ENCODE results near the gene HBM.
"Not testable (repeated sequence)": the region's sequence is repeated elsewhere in the genome, so short reads cannot be mapped to it uniquely, and the experiment has no call there.

HBM gene

GRCh38 chr16:175011-175949 is 9.5 kb downstream of the HBM start:
- no peaks in the 10 kb centered on the region for H3K9me3 ChIP-seq (ENCODE audit: control insufficient read depth, insufficient read depth, low read depth, low read length)
- ChIA-PET POLR2A (interaction anchor here (0.6 to 0.7 kb wide), 4 partner anchors 16 to 177 kb away, joined by 3 to 4 read pairs (median 4); partner anchors contain the start of gene AXIN1), CTCF (interaction anchor here (1.1 to 1.2 kb wide), 3 partner anchors 55 to 78 kb away, joined by 3 read pairs; no protein-coding TSS in a partner anchor)
- TF ChIP-seq, protein P1, sequence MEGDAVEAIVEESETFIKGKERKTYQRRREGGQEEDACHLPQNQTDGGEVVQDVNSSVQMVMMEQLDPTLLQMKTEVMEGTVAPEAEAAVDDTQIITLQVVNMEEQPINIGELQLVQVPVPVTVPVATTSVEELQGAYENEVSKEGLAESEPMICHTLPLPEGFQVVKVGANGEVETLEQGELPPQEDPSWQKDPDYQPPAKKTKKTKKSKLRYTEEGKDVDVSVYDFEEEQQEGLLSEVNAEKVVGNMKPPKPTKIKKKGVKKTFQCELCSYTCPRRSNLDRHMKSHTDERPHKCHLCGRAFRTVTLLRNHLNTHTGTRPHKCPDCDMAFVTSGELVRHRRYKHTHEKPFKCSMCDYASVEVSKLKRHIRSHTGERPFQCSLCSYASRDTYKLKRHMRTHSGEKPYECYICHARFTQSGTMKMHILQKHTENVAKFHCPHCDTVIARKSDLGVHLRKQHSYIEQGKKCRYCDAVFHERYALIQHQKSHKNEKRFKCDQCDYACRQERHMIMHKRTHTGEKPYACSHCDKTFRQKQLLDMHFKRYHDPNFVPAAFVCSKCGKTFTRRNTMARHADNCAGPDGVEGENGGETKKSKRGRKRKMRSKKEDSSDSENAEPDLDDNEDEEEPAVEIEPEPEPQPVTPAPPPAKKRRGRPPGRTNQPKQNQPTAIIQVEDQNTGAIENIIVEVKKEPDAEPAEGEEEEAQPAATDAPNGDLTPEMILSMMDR (tag by site-specific recombination; IDR thresholded peaks at IDR 0.05) = no peak
- TF ChIP-seq, protein P2, sequence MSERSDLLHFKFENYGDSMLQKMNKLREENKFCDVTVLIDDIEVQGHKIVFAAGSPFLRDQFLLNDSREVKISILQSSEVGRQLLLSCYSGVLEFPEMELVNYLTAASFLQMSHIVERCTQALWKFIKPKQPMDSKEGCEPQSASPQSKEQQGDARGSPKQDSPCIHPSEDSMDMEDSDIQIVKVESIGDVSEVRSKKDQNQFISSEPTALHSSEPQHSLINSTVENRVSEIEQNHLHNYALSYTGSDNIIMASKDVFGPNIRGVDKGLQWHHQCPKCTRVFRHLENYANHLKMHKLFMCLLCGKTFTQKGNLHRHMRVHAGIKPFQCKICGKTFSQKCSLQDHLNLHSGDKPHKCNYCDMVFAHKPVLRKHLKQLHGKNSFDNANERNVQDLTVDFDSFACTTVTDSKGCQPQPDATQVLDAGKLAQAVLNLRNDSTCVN (tag by site-specific recombination; optimal IDR thresholded peaks at IDR 0.05) = no peak
- TF ChIP-seq ZNF544 (tag by site-specific recombination; IDR thresholded peaks at IDR 0.05) (no peak), ZNF623 (tag by site-specific recombination; IDR thresholded peaks at IDR 0.05) (peak; percentile 36; the same call in 1 of the 2 replicates), ZNF341 (tag by site-specific recombination; IDR thresholded peaks at IDR 0.05; ENCODE audit: low read depth) (peak; percentile 70), PRDM1 (tag by site-specific recombination; IDR thresholded peaks at IDR 0.05) (0 out of 2 replicates have a peak, but pooled peaks have one; percentile 36), ZNF335 (tag by site-specific recombination; conservative IDR thresholded peaks at IDR 0.05) (peak; percentile 39), SP2 (tag by site-specific recombination; IDR thresholded peaks at IDR 0.05) (0 out of 2 replicates have a peak, but pooled peaks have one; percentile 7), ZBTB1 (tag by site-specific recombination; IDR thresholded peaks at IDR 0.05) (no peak), ZNF707 (tag by site-specific recombination; IDR thresholded peaks at IDR 0.05) (no peak), ZSCAN4 (tag by site-specific recombination; IDR thresholded peaks at IDR 0.05) (no peak), EGR2 (tag by site-specific recombination; IDR thresholded peaks at IDR 0.05; ENCODE audit: low read depth) (peak; percentile 64)
- H3K36me3 ChIP-seq (ENCODE audit: control insufficient read depth in 2 of 2, insufficient read depth in 1 of 2, low read length in 2 of 2) = no peaks in the 10 kb centered on the region
- 0 out of 2 replicates have a peak, but pooled peaks cover 2% of the 10 kb centered on the region for H3K4me1 ChIP-seq (ENCODE audit: control insufficient read depth, insufficient read depth, low read length)
- H3K4me3 ChIP-seq (ENCODE audit: low read depth, low read length) = no peak overlapping the region
- H3K27ac ChIP-seq (ENCODE audit: extremely low read depth, low read depth, low read length) = no peak overlapping the region

- not testable (repeated sequence) for H3K4me3 ChIP-seq (ENCODE audit: low read depth, low read length)
- CTCF ChIA-PET = interaction anchor here (1.1 kb wide), 1 partner anchor 56 kb away, joined by 3 read pairs; no protein-coding TSS in a partner anchor
- TF ChIP-seq, protein P2 (tag by site-specific recombination; optimal IDR thresholded peaks at IDR 0.05) = peak; percentile 92
These were observed 10.2 kb downstream of the HBM start for GRCh38 chr16:176006-176405.

More at GRCh38 chr16:176006-176405, 10.2 kb downstream of the HBM start:
- POLR2A ChIA-PET; H3K9me3 ChIP-seq (ENCODE audit: control insufficient read depth, insufficient read depth, low read depth, low read length); H3K4me1 ChIP-seq (ENCODE audit: control insufficient read depth, insufficient read depth, low read length); H3K27ac ChIP-seq (ENCODE audit: extremely low read depth, low read depth, low read length); H3K36me3 ChIP-seq (ENCODE audit: control insufficient read depth in 2 of 2, insufficient read depth in 1 of 2, low read length in 2 of 2): not testable (repeated sequence)

All from HEK293 (cell line).